AG09319 (cell line): Measurements from ENCODE around the gene NLGN1.

Source experiments
- DNase-seq: peaks from one replicate; pipeline ENCODE4 v3.0.0-alpha.2; 2010; ENCODE audit warnings: low read depth; ENCODE audit errors: extremely low read depth
- TF ChIP-seq, protein P1 (sequence below): IDR thresholded peaks from 2 replicates; pipeline ENCODE4 v1.5.1; 2011; ENCODE audit warnings: low read depth, mild to moderate bottlenecking, inconsistent platforms, low read length, moderate library complexity

NLGN1 gene

DNA sequence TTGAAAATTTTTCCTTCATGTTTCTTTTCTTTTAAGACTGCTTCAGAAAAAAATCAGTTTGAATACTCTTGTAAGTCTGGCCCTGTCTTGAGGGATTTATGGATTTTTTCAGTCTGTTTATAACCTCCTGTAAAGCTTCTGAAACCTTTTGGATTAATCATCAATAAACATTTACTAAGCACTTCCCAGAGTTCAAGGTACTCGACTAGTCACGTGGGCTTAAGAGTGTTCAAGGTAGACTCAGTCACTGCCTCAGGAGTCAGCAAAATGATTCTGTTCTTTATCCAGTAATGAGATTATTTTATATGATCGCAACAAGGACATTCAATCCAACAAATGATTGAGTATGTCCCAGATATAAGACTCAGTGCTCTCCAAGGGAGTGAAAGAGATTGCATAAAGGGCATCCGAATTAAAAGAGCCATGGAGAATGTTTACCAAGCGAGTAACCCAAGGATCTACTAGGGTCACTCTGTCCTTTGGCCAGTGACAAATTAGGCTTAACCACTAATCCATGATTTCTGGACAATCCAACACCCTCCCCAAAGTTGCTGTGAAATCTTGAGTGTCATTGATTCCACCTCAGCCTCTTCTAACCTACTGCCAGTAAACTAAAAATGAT is 735.0 kb downstream of the NLGN1 start:
- no peak for DNase-seq
- TF ChIP-seq, protein P1, sequence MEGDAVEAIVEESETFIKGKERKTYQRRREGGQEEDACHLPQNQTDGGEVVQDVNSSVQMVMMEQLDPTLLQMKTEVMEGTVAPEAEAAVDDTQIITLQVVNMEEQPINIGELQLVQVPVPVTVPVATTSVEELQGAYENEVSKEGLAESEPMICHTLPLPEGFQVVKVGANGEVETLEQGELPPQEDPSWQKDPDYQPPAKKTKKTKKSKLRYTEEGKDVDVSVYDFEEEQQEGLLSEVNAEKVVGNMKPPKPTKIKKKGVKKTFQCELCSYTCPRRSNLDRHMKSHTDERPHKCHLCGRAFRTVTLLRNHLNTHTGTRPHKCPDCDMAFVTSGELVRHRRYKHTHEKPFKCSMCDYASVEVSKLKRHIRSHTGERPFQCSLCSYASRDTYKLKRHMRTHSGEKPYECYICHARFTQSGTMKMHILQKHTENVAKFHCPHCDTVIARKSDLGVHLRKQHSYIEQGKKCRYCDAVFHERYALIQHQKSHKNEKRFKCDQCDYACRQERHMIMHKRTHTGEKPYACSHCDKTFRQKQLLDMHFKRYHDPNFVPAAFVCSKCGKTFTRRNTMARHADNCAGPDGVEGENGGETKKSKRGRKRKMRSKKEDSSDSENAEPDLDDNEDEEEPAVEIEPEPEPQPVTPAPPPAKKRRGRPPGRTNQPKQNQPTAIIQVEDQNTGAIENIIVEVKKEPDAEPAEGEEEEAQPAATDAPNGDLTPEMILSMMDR: no peak

DNA sequence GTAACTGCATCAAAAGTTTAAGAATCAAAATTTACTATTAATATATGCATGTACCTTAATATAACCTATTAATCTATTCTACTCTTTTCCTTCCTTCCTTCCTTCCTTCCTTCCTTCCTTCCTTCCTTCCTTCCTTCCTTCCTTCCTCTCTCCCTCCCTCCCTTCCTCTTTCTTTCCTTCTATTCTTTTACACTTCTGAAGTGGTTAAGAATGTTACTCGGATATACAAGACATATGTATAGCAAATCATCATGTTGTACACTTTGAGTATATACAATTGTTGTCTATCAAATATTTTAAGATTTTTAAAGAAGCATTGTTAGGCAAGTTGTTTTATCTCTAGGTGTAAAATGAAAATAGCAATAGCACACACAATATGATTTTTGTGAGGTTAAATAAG is 748.5 kb downstream of the NLGN1 start:
- DNase-seq: no peak
- TF ChIP-seq, protein P1: no peak

DNA sequence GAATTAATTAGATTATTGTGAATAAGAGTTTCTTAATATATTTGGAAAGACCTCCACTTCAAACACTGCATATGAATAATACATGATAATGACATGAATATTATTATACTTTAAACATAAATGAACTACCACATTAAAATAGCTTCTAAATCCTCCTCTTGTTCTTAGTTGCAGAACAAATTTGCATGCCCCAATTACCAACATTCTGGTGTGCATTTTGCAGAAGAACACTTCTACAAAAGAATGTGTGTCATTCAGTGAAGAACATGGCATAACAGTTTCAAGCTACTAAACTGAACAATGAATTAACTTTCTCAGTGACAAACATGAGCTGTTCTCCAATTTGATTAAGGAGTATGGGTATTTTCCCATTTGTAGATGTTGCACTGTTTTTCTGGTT is 750.3 kb downstream of the NLGN1 start:
- no peak for DNase-seq
- TF ChIP-seq, protein P1: no peak

DNA sequence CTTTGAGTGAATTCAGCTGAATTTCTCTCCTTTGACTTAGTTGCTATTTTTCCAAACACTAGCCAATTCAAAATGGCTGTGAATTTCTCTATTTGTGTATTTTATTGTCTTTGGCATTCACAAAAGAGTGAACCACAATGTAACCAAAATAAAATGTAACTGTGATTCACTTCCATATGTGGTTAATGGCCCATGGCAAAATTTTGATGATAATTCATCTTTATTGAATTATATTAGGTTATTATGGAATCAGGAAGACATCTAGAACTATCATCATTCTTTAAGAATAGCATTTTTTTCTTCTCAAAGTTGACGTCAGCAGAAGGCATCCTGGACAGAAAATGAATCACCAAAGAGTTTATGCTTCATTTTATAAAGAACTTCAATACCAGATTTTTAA is 756.3 kb downstream of the NLGN1 start:
- TF ChIP-seq, protein P1: no peak
- DNase-seq: no peak

DNA sequence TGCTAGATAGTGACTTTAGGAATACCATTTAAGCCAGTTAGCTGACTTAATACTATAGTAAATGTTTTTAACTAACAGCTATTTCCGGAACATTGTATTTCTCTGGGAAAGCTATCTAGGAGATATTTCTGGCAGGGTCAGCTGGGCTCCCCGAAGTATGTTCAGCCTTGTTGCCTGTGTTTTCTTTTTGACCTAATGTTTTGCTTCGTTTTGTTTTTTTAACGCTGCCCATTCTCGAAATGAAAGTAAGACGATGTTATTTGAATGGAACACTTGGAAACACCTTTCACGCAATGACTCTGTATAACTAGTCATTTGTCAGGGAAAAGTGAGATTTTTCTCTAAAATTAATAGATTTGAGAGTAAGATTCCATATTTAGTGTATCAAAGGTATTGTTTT is 758.7 kb downstream of the NLGN1 start:
- TF ChIP-seq, protein P1: no peak

DNA sequence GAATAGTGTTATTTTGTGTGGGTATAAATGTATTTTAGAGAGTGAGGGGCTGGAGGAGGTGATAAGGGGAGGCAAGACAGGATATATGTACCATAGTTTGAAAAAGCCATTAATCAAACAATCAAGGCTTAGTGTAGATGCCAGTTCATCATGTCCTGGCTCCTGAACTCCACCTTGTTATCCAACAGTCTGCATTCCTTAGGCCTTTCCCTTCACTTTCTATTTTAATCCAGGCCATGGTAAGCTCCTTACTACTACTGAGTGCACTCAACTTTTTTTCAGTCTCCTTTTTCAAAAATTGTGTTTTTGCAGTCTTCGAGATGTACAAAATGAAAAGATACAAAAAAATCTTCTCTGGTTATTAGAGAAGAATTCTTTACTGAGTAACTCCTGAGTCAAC is 761.1 kb downstream of the NLGN1 start:
- TF ChIP-seq, protein P1: no peak
- DNase-seq: no peak

More for the DNA sequence above, 758.7 kb downstream of the NLGN1 start:
- no peak for DNase-seq

DNA sequence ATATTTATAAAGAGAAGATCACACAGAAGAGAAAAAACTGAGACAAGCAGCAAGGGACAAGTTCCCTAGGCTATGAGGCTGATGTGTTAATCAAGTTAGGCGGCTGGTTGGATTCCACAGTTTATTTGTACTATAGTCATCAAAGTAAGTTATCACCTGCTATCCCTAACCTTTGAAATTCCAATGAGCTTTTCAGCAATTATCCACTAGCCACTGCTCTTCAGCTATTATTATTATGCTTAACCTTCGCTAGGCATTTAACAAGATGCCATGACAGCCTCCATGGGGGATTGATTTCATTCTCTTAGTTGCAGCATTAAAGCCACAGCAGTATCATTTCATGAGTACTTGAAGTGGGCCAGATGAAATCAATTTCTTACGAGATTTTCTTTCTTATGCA is 762.1 kb downstream of the NLGN1 start:
- TF ChIP-seq, protein P1: no peak
- no peak for DNase-seq
